HepG2 (cell line): ENCODE results near the gene PLCB2. TPM values are rescaled to one million over a fixed set of nuclear protein-coding genes. Genes with fewer than 3 reads are reported as not detected.

Source experiments
- ATAC-seq: fragments of 200-7000 bp; cut with Tn5 transposase; 3 replicates; pipeline ENCODE4 v1.9.1; 2020; ENCODE audit warnings: mild to moderate bottlenecking, moderate library complexity
- BruUV-seq: library from RNA; stranded (reverse); fragments of 400-500 nt; replicated peaks from 2 replicates; lab custom pipeline; 2021; lab: Mats Ljungman, UMichigan
- CTCF ChIA-PET: fragments of 300-600 bp; formaldehyde crosslinking; extraction: SDS; loops from one replicate; lab custom pipeline; 2021; ENCODE audit warnings: low total read pairs, inconsistent platforms, low intra/inter-chr PET ratio; lab: Yijun Ruan, JAX
- POLR2A ChIA-PET: fragments of 350-600 bp; sonication (Branson Sonifier 250); formaldehyde crosslinking; loops from one replicate; lab custom pipeline; 2020; ENCODE audit warnings: antibody characterized with exemption, inconsistent platforms; lab: Yijun Ruan, JAX
- DNase-seq: peaks from one replicate; pipeline ENCODE4 v3.0.0-alpha.2; 2015; ENCODE audit warnings: low spot score
- FAIRE-seq: peaks from 3 replicates; lab custom pipeline; 2011; peaks lifted over from hg19 to GRCh38; lab: Jason Lieb, UNC
- H2AFZ ChIP-seq: one replicate; pipeline ENCODE4 v1.6.1; 2011; ENCODE audit warnings: low read length, inconsistent platforms
- H3K27ac ChIP-seq: fragments of 300-600 bp; 3 replicates; pipeline ENCODE4 v1.8.0; 2011; ENCODE audit warnings: mixed run types, mild to moderate bottlenecking, mixed read lengths, low read length, inconsistent platforms; ENCODE audit not compliant: insufficient read depth; ENCODE audit errors: extremely low read length
- H3K27me3 ChIP-seq, 2 experiments: fragments of 200-600 bp in 1 of 2; 2 replicates in 1 of 2; 3 replicates in 1 of 2; pipeline versions ENCODE4 v1.6.0 to v1.8.0; 2011; ENCODE audit warnings: low read length in 2 of 2, mild to moderate bottlenecking in 2 of 2, moderate library complexity in 2 of 2, inconsistent platforms in 1 of 2; ENCODE audit not compliant: insufficient read depth in 2 of 2, control insufficient read depth in 1 of 2
- H3K36me3 ChIP-seq, 2 experiments: fragments of 200-600 bp in 1 of 2; replicated peaks in 1 of 2; 2 replicates in 1 of 2; 3 replicates in 1 of 2; pipeline versions ENCODE4 v1.5.1 to v1.8.0; 2011; ENCODE audit warnings: low read length in 2 of 2, inconsistent platforms in 1 of 2; ENCODE audit not compliant: insufficient read depth in 2 of 2, control insufficient read depth in 1 of 2
- H3K4me1 ChIP-seq: 2 replicates; pipeline ENCODE4 v1.5.1; 2012; ENCODE audit warnings: low read length, inconsistent platforms; ENCODE audit not compliant: insufficient read depth
- H3K4me2 ChIP-seq: 2 replicates; pipeline ENCODE4 v1.6.0; 2011; ENCODE audit warnings: low read depth, low read length, inconsistent platforms
- H3K4me3 ChIP-seq, 3 experiments: fragments of 200-600 bp in 1 of 3; sonication (generic), shearing (Covaris generic) in 1 of 3; replicated peaks in 1 of 3; 2 replicates each; pipeline ENCODE4 v1.5.1; 2011 to 2016; ENCODE audit warnings: low read length in 3 of 3, inconsistent platforms in 2 of 3, low read depth in 2 of 3, mild to moderate bottlenecking in 2 of 3, control low read depth in 1 of 3, mixed read lengths in 1 of 3; ENCODE audit not compliant: insufficient read depth in 1 of 3
- H3K79me2 ChIP-seq: one replicate; pipeline ENCODE4 v1.6.1; 2011; ENCODE audit warnings: low read length, inconsistent platforms; ENCODE audit not compliant: insufficient read depth
- H3K9ac ChIP-seq: 2 replicates; pipeline ENCODE4 v1.6.0; 2011; ENCODE audit warnings: mild to moderate bottlenecking, low read depth, low read length, inconsistent platforms; ENCODE audit not compliant: insufficient read depth
- H3K9me3 ChIP-seq: 2 replicates; pipeline ENCODE4 v1.5.1; 2012; ENCODE audit warnings: mild to moderate bottlenecking, low read length
- H4K20me1 ChIP-seq: 2 replicates; pipeline ENCODE4 v1.6.0; 2011; ENCODE audit warnings: inconsistent platforms, mild to moderate bottlenecking, low read length, moderate library complexity; ENCODE audit not compliant: insufficient read depth
- ATF7 ChIP-seq, 2 experiments: fragments of 450-650 bp in 1 of 2; sonication (generic) in 1 of 2; formaldehyde crosslinking in 1 of 2; IDR thresholded peaks; 2 replicates each; pipeline versions ENCODE4 v1.4.0 to v1.6.1; 2016 to 2020; ENCODE audit warnings: antibody characterized with exemption in 1 of 2, mild to moderate bottlenecking in 1 of 2, missing genetic modification reagents in 1 of 2
- CREB1 ChIP-seq, 2 experiments: fragments of 450-650 bp in 1 of 2; IDR thresholded peaks; 2 replicates each; pipeline ENCODE4 v1.6.1; 2016 to 2017; ENCODE audit warnings: control low read depth in 1 of 2, mild to moderate bottlenecking in 1 of 2, missing compliant biosample characterization in 1 of 2, missing genetic modification characterization in 1 of 2
- FOXP1 ChIP-seq, 2 experiments: fragments of 450-650 bp in 1 of 2; IDR thresholded peaks; 2 replicates each; pipeline ENCODE4 v1.6.1; 2017 to 2018; ENCODE audit warnings: antibody characterized with exemption in 1 of 2
- WGBS: methylation state at CpG from one replicate; pipeline ENCODE4 v1.1.6; 2017; ENCODE audit warnings: low lambda C conversion rate; 5-methylcytosine and 5-hydroxymethylcytosine counted together
- in situ Hi-C: cut with HindIII; loops from 2 replicates; pipeline ENCODE4 v1.10.0; 2017; ENCODE audit warnings: low pct_unique_long_range_greater_than_20kb; ENCODE audit not compliant: extremely low pct_ligation_motif_present
- intact Hi-C: fragments of 100-400 bp; cut with micrococcal nuclease; formaldehyde crosslinking; loops from one replicate; pipeline ENCODE4 v1.10.0; 2022; ENCODE audit not compliant: unreplicated experiment
- polyA plus RNA-seq, 8 experiments: library from polyadenylated mRNA; depleted of rRNA in 3 of 8; stranded (reverse) in 7 of 8; unstranded in 1 of 8; fragments of >200 nt; fragmentation: Illumina TruSeq in 4 of 8; extraction: Trizol in 4 of 8; gene quantifications; 2 replicates each; pipeline versions ENCODE4 v1.2.1 to v1.2.3, GENCODE V29; 2011 to 2016; ENCODE audit warnings: low read depth in 4 of 8, missing spikeins in 1 of 8, mixed read lengths in 1 of 8; ENCODE audit not compliant: insufficient read depth in 1 of 8
- total RNA-seq, 5 experiments: library from RNA; depleted of rRNA; stranded (reverse); fragments of >200 nt; fragmentation: Illumina TruSeq; extraction: Trizol; gene quantifications; 2 replicates each; pipeline ENCODE4 v1.2.3, GENCODE V29; 2016; ENCODE audit warnings: low read depth in 1 of 5
- TF ChIP-seq, protein P1 (sequence below): sonication (generic); formaldehyde crosslinking; IDR thresholded peaks from 2 replicates; pipeline ENCODE4 v1.9.0; 2021; ENCODE audit warnings: mild to moderate bottlenecking, missing genetic modification reagents

PLCB2 gene
- total and polyA plus RNA-seq, 2 of the 13 experiments (the other 11 are each of a cell fraction or from before 2014, with no cell fraction given) = 0.11 TPM; not detected in 1

GRCh38 chr15:40344217-40344616 is 36.5 kb upstream of the PLCB2 start:
- Histone ChIP-seq H3K9me3 (no peaks in the 10 kb centered on the region), H3K36me3 (no peaks in the 10 kb centered on the region), H3K27me3 (no peaks in the 10 kb centered on the region; a peak in 1 of 5 replicates), H3K4me3 (no peak overlapping the region), H3K79me2 (no peaks in the 10 kb centered on the region), H2AFZ (no peak overlapping the region), H3K9ac (no peak overlapping the region), H4K20me1 (no peaks in the 10 kb centered on the region), H3K4me2 (no peak overlapping the region), H3K27ac (no peak overlapping the region), H3K4me1 (peaks cover 83% of the 10 kb centered on the region)
- no TSS peak for BruUV-seq
- intact Hi-C loops (loop anchor here (1.0 kb wide), 1 partner anchor 78 kb away; no protein-coding TSS in a partner anchor), in situ Hi-C loops (no loop called here)
- CTCF ChIA-PET = interaction anchor here (1.3 to 1.9 kb wide), 3 partner anchors 10 to 78 kb away, joined by 5 to 11 read pairs (median 7); no protein-coding TSS in a partner anchor
- peak; percentile 91 for TF ChIP-seq CREB1 (IDR thresholded peaks at IDR 0.05)
- no peak for TF ChIP-seq CREB1 (CRISPR knock-in tag; IDR thresholded peaks at IDR 0.05)
- TF ChIP-seq, protein P1, sequence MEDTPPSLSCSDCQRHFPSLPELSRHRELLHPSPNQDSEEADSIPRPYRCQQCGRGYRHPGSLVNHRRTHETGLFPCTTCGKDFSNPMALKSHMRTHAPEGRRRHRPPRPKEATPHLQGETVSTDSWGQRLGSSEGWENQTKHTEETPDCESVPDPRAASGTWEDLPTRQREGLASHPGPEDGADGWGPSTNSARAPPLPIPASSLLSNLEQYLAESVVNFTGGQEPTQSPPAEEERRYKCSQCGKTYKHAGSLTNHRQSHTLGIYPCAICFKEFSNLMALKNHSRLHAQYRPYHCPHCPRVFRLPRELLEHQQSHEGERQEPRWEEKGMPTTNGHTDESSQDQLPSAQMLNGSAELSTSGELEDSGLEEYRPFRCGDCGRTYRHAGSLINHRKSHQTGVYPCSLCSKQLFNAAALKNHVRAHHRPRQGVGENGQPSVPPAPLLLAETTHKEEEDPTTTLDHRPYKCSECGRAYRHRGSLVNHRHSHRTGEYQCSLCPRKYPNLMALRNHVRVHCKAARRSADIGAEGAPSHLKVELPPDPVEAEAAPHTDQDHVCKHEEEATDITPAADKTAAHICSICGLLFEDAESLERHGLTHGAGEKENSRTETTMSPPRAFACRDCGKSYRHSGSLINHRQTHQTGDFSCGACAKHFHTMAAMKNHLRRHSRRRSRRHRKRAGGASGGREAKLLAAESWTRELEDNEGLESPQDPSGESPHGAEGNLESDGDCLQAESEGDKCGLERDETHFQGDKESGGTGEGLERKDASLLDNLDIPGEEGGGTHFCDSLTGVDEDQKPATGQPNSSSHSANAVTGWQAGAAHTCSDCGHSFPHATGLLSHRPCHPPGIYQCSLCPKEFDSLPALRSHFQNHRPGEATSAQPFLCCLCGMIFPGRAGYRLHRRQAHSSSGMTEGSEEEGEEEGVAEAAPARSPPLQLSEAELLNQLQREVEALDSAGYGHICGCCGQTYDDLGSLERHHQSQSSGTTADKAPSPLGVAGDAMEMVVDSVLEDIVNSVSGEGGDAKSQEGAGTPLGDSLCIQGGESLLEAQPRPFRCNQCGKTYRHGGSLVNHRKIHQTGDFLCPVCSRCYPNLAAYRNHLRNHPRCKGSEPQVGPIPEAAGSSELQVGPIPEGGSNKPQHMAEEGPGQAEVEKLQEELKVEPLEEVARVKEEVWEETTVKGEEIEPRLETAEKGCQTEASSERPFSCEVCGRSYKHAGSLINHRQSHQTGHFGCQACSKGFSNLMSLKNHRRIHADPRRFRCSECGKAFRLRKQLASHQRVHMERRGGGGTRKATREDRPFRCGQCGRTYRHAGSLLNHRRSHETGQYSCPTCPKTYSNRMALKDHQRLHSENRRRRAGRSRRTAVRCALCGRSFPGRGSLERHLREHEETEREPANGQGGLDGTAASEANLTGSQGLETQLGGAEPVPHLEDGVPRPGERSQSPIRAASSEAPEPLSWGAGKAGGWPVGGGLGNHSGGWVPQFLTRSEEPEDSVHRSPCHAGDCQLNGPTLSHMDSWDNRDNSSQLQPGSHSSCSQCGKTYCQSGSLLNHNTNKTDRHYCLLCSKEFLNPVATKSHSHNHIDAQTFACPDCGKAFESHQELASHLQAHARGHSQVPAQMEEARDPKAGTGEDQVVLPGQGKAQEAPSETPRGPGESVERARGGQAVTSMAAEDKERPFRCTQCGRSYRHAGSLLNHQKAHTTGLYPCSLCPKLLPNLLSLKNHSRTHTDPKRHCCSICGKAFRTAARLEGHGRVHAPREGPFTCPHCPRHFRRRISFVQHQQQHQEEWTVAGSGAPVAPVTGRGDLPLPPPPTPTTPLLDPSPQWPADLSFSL = no peak
- no peak for TF ChIP-seq FOXP1 (IDR thresholded peaks at IDR 0.05)
- TF ChIP-seq FOXP1 (CRISPR knock-in tag; IDR thresholded peaks at IDR 0.05) = no peak
- TF ChIP-seq ATF7 (IDR thresholded peaks at IDR 0.05) = peak; percentile 78
- no peak for TF ChIP-seq ATF7 (CRISPR knock-in tag; IDR thresholded peaks at IDR 0.05)
- DNase-seq (no peak), ATAC-seq (no peak), FAIRE-seq (no peak)
- 20% methylated on average over 3 of the region's 6 CpGs for WGBS
- POLR2A ChIA-PET = interaction anchor here (2.1 kb wide), 1 partner anchor 21 kb away, joined by 5 read pairs; the partner anchor contains the start of gene INAFM2
